ENCODE measurements around the gene IGFALS.

Gene IGFALS

DNA sequence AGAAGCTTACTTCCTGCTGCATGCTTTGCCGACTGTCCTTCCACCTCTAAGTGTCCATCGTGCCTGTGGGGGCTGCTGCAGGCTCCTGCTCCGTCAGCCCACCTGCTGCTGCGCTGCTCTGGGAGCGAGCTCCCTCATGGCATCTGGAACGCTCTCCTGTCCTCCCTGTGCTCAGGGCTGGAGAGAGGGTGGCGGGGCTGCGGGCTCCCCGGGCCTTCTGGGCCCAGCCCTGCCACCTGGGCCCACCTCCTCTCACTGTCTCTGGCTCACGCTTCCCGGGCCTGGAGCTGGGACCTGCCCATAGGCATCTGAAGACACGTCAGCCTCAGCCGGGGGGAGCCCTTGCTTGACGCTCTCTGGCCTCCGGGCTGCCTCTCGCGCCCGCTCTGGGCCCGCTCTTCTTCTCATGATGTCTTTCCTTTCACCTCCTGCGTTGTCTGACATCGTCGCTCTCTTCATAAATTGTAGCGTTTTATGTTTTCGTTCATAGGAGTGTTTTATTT is 49.1 kb downstream of the IGFALS start:
- DNase-seq (ENCODE audit: low read depth, low spot score): peak; percentile 47

DNA sequence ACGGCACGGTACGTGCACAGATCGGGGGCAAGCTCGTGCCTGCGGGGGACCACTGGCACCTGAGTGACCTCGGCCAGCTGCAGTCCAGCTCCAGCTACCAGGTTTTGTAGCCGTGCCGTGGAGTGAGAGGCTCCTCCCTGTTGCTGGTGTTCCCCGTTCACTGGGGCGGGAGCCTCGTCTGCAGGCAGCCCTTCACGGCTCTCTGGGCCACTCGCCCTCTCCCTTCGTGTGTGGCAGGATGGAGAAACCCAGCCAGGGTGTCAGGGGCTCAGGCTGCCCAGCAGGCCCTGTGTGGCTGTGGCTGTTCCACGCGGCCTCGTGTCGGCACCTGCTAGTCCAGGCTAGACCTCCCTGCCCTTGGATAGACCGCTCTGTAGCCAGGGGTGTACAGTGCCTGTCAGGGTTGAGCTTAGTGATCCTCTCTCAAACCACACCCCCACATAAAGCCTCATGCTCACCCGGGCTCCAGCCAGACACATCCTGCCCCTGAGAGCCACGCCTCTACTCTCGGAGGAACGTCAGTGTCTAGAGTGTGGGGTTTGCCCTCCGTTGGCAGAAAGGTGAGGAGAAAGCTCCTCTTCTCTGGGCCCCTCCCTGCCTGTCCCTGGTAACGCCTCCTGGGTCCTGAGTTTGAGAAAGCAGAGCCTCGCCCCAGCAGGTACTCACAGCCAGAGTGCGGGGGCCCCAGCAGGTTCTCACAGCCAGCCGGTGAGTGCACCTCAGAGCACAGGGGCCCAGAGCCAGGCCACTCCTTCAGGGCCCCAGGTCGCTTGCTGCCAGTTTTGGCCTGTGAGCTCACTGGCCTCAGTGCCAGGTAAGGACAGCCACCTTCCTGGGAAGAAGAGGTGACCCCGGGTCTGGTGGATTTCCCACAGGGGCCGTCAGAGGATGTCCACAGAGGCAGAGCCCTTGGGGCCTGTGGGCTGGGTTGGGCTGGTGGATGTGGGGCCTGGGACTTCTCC is 49.8 kb downstream of the IGFALS start:
- no peak for DNase-seq (ENCODE audit: low read depth, low spot score)

DNA sequence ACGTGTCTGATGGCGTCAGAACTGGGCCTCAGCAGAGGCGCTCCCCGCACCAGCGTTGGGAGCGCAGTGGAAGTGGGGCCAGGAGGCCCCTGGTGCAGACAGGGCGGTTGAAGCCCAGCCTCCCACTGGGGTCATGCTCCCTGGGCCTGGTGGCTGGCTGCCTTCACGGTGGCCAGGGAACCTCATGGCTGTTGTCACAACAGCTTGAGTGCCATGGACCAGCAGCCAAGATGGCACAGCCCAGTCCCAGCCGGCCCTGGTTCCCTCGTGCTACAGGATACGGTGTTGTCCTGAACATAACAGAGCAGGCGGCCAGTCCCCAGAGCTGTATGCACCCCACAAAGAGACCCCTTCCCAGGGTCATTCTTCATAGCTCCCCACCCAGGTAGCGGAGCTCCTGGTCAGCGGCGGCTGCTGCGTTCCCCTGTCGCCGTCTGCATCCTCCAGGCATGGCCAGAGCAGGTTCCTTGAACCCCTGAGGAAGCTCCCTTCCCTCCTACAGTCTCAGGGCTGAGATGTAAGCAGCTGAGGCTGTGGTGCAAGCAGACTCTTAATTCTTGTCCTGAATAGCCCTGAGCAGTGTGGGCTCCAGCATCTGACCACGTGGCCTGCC is 51.8 kb downstream of the IGFALS start:
- DNase-seq (ENCODE audit: low read depth, low spot score): no peak

DNA sequence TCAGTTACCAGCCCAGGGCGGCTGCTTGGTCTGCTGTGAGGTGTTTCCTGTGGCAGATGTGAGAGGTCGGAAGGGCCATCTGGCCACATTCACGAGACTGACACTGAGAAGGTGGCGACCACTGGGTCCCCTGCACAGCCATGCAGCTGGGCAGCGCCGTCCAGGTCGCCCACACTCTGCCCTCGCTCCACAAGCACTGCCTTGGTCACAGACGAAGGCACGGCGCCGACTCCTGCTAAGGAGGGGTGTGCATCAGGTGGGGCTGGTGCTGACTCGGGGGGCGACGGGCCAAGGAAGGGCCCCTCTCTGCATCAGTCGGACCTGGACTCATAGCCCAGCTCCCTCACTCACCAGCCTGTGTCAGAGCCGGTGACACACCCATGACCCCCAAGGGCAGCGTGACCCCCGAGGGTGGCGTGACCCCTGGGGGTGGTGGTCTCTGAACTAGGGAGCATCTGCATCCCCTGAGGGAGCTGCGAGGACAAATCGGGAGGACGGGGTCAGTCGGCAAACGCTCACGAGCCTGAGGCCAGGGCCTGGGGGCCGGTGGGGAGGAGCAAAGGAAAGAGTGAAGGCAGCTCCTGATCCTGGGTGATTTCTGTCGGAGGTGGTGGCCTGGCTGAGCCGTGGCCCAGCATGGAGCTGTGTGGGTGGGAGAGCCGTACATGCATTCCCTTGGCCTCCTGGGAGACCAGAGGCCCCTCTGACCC is 52.6 kb downstream of the IGFALS start:
- DNase-seq (ENCODE audit: low read depth, low spot score): no peak

All from ELF-1 (cell line).